HL-60 (cell line): ENCODE measurements around the gene ILDR1.

Experiments used
- DNase-seq, 2 experiments: peaks; one replicate each; pipeline ENCODE4 v3.0.0-alpha.2; 2010 to 2020; ENCODE audit warnings: low read depth in 1 of 2, low spot score in 1 of 2
- H3K27ac ChIP-seq: fragments of 250-450 bp; sonication (Bioruptor Pico); replicated peaks from 2 replicates; pipeline ENCODE4 v1.5.1; 2020; ENCODE audit warnings: mild to moderate bottlenecking, moderate library complexity
- H3K27me3 ChIP-seq: fragments of 250-450 bp; sonication (Bioruptor Pico); 2 replicates; pipeline ENCODE4 v1.5.1; 2021; ENCODE audit warnings: mild to moderate bottlenecking, moderate library complexity; ENCODE audit not compliant: insufficient read depth, poor library complexity, severe bottlenecking
- H3K4me3 ChIP-seq: replicated peaks from 2 replicates; pipeline ENCODE4 v1.5.1; 2011; ENCODE audit warnings: mild to moderate bottlenecking, control low read depth, low read length; ENCODE audit not compliant: insufficient read depth
- CTCF ChIP-seq: IDR thresholded peaks from one replicate; pipeline ENCODE4 v1.5.1; 2011; ENCODE audit warnings: low read length, control low read depth, inconsistent platforms; ENCODE audit not compliant: insufficient read depth
- GABPA ChIP-seq: IDR thresholded peaks from 2 replicates; pipeline ENCODE4 v1.6.1; 2012; ENCODE audit warnings: low read depth
- POLR2AphosphoS5 ChIP-seq: IDR thresholded peaks from 2 replicates; pipeline ENCODE4 v1.6.1; 2012; ENCODE audit warnings: low read depth
- REST ChIP-seq: IDR thresholded peaks from 2 replicates; pipeline ENCODE4 v1.6.1; 2012; ENCODE audit warnings: low read depth; ENCODE audit not compliant: insufficient replicate concordance
- SPI1 ChIP-seq: IDR thresholded peaks from 2 replicates; pipeline ENCODE4 v1.6.1; 2012; ENCODE audit warnings: low read depth, mild to moderate bottlenecking, borderline replicate concordance

The ILDR1 gene

GRCh38 chr3:122019493-122019892 lies 2.6 kb downstream of the ILDR1 start:
- Histone ChIP-seq H3K4me3 (no peak overlapping the region), H3K27me3 (no peaks in the 10 kb centered on the region), H3K27ac (no peak overlapping the region)
- DNase-seq, result no peak
- TF ChIP-seq POLR2AphosphoS5 (no peak), REST (no peak), SPI1 (no peak), GABPA (no peak), CTCF (no peak)

- Histone ChIP-seq H3K4me3 (no peak overlapping the region), H3K27me3 (no peaks in the 10 kb centered on the region), H3K27ac (no peak overlapping the region)
- TF ChIP-seq SPI1 (no peak), POLR2AphosphoS5 (no peak), REST (no peak), GABPA (no peak), CTCF (no peak)
- DNase-seq, result no peak
These were observed 7.3 kb downstream of the ILDR1 start for GRCh38 chr3:122014741-122015140.

- TF ChIP-seq CTCF (no peak), SPI1 (no peak), REST (no peak), GABPA (no peak), POLR2AphosphoS5 (no peak)
- no peak overlapping the region for H3K27ac ChIP-seq
These were observed 8.6 kb downstream of the ILDR1 start for GRCh38 chr3:122013448-122013925.

More at GRCh38 chr3:122013448-122013925, 8.6 kb downstream of the ILDR1 start:
- H3K27me3 ChIP-seq, result no peaks in the 10 kb centered on the region
- DNase-seq, result no peak
- no peak overlapping the region for H3K4me3 ChIP-seq
